Astrocyte of the spinal cord (primary cell): Measurements from ENCODE around the gene SDCCAG8.

Source experiments
- DNase-seq: peaks from one replicate; pipeline ENCODE4 v3.0.0; 2011; ENCODE audit warnings: low read depth, low spot score
- H3K4me3 ChIP-seq: 2 replicates; pipeline ENCODE4 v1.5.1; 2011; ENCODE audit warnings: low read depth, mild to moderate bottlenecking, low read length, moderate library complexity
- CTCF ChIP-seq: IDR thresholded peaks from 2 replicates; pipeline ENCODE4 v1.5.1; 2012; ENCODE audit warnings: low read depth, mild to moderate bottlenecking, low read length, inconsistent platforms
- in situ Hi-C: cut with HindIII; loops from 2 replicates; pipeline ENCODE4 v1.10.0; 2017; ENCODE audit warnings: low sequenced_read_pairs

The SDCCAG8 gene

GRCh38 chr1:243394066-243394465 is 138.2 kb downstream of the SDCCAG8 start:
- no peak for TF ChIP-seq CTCF
- H3K4me3 ChIP-seq: no peak overlapping the region
- in situ Hi-C loops: no loop called here
- DNase-seq: no peak

- DNase-seq: no peak
- no peak for TF ChIP-seq CTCF
- in situ Hi-C loops: no loop called here
- no peak overlapping the region for H3K4me3 ChIP-seq
These were observed 139.0 kb downstream of the SDCCAG8 start for GRCh38 chr1:243394601-243395464.

GRCh38 chr1:243396424-243396823 is 140.6 kb downstream of the SDCCAG8 start:
- TF ChIP-seq CTCF: no peak
- DNase-seq: no peak
- in situ Hi-C loops: no loop called here
- H3K4me3 ChIP-seq: no peak overlapping the region

- H3K4me3 ChIP-seq: no peak overlapping the region
- in situ Hi-C loops: no loop called here
- DNase-seq: no peak
- TF ChIP-seq CTCF: no peak
These were observed 141.0 kb downstream of the SDCCAG8 start for GRCh38 chr1:243396876-243397275.

GRCh38 chr1:243397613-243398321 is 141.9 kb downstream of the SDCCAG8 start:
- TF ChIP-seq CTCF: no peak
- DNase-seq: no peak
- no peak overlapping the region for H3K4me3 ChIP-seq
- in situ Hi-C loops: no loop called here

- in situ Hi-C loops: no loop called here
- no peak overlapping the region for H3K4me3 ChIP-seq
- DNase-seq: no peak
- no peak for TF ChIP-seq CTCF
These were observed 143.8 kb downstream of the SDCCAG8 start for GRCh38 chr1:243399561-243400155.
